NCI-H82 (cell line): ENCODE results near the gene CDC73.

Experiments
- DNase-seq: peaks from one replicate; lab custom pipeline; 2025; lab: John Stamatoyannopoulos, UW

CDC73 gene

DNA sequence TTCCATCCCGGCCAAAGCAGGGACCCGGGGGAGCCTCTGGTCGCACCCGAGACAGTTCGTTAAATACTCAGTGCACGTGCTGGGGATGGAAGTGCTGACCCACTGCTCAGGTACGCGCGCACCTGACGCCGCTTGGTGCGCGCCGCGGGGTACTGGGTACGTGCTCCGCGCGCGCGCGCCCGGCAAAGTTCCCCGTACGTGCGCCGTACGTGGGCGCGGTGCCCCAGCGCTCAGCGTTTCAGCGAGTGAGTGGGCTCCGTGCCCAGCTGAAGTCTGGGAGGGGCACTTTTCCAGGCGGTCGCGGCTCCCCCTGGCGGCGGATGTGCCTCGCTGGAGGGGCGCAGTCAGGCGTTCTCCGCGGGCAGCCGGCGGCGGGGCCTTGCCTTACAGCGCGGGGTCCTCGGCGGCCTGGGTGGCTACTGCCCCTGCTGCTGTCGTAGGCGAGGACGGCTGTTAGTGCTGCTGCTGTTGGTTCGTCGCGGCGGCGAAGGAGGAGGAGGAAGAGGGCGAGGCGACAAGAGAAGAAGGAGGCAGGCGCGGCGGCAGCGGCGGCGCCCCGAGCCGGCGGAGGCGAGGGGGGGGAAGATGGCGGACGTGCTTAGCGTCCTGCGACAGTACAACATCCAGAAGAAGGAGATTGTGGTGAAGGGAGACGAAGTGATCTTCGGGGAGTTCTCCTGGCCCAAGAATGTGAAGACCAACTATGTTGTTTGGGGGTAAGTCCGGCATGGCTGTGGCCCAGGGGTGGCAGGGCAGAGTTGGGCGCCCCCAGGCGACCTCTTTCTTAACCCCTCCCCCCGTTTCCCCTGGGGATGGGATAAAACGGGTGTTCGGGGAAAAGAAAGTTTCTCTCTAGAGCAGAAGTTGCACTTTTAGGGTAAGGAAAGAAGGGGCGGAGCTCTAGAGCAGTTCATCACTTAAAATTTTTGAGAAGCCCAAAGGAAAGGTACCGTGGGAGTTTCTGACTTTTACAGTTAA, at the start of gene CDC73:
CDC73 (plus strand) TSS at position 416 of the 978 bp plus-strand sequence; CDS start at position 586, 170 bp downstream.
- peak; percentile 98 for DNase-seq

- DNase-seq: no peak
Measured at GRCh38 chr1:193077991-193078390, 43.8 kb upstream of the CDC73 start.

- DNase-seq: no peak
Measured at GRCh38 chr1:193079187-193079586, 42.6 kb upstream of the CDC73 start.

DNA sequence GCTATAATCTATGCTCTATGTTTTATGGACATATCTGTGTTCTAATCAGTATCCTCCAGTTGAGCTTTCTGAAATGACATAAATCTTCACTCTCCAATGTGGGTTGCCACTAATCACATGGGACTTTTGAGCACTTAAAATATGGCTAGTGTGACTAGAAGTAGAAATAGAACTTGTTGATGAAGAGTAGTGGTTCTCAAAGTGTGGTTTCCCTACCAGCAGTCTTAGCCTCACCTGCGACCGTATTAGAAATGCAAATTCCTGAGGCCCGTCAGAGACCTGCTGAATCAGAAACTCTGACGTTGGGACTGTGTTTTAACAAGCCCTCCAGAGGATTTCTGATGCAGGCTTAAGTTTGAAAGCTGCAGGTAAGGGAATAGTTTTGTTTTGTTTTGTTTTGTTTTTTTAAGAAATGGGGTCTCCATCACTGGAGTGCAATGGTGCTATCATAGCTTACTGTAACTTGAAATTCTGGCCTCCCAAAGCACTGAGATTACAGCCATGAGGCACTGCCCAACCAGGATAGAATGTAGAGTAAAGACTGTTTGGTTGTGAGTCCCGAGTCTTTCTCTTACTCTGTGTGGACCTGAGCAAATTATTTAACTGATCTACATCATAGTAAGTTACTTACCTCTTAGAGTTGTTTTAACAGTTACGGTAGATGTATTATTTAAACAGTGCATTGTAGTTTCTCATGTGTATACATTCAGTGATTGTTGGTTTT, 38.3 kb upstream of the CDC73 start:
- DNase-seq: no peak

- no peak for DNase-seq
Measured at GRCh38 chr1:193085263-193085662, 36.6 kb upstream of the CDC73 start.

GRCh38 chr1:193086342-193086741, 35.5 kb upstream of the CDC73 start:
- DNase-seq: no peak

- no peak for DNase-seq
Measured at GRCh38 chr1:193087893-193088292, 33.9 kb upstream of the CDC73 start.

GRCh38 chr1:193090865-193091264, 31.0 kb upstream of the CDC73 start:
- no peak for DNase-seq

- no peak for DNase-seq
Measured at GRCh38 chr1:193094112-193094511, 27.7 kb upstream of the CDC73 start.

DNA sequence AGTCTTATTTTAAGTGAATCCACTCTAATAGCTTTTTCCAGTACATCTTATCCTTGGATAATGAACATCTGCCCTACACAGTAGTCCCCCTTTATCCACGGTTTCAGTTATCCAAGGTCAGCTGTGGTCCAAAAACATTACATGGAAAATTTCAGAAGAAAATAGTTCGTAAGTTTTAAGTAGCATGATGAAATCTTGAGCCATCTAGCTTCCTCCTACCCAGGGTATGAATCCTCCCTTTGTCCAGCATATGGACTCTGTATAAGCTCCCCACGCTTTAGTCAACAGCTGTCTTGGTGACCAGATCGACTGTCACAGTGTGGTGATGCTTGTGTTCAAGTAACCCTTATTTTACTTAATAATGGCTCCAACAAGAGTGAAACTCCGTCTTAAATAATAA, 19.2 kb upstream of the CDC73 start:
- peak; percentile 18 for DNase-seq

DNA sequence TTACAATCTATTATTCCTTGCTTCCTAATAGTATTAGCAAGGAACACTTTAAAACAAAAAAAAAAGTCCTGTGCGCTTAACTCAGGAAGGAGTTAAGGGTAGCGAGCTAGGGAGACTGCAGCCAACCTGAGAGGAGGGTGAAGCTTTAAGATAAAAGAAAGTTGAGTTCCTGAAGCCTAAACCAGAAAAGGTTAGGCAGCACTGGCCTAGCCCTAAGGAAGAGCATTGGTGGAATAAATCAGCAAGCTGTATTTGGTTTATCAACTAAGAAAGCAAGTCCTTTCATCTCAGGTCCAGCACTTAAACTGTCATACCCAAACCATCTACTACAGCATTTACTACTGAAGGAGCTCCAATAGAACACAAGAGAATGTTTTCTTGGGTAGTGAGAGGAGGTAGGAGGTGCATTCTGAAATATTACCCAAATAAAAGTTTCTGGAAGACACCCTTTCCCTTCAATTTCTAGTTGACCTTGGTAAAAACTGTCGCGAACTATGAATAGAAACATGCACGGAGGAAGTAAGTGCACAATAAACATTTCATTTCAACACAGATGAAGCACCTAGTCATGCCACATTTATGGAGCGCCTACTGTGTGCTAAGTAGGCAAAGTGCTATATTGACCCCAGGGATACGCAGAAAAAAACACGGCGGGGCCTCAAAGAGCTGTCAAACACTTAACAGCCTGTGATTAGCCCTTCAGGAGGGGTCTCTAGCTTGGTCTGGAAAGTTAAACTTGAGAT, 17.9 kb upstream of the CDC73 start:
- no peak for DNase-seq

- peak; percentile 58 for DNase-seq
Measured at GRCh38 chr1:193104502-193104906, 17.3 kb upstream of the CDC73 start.

DNA sequence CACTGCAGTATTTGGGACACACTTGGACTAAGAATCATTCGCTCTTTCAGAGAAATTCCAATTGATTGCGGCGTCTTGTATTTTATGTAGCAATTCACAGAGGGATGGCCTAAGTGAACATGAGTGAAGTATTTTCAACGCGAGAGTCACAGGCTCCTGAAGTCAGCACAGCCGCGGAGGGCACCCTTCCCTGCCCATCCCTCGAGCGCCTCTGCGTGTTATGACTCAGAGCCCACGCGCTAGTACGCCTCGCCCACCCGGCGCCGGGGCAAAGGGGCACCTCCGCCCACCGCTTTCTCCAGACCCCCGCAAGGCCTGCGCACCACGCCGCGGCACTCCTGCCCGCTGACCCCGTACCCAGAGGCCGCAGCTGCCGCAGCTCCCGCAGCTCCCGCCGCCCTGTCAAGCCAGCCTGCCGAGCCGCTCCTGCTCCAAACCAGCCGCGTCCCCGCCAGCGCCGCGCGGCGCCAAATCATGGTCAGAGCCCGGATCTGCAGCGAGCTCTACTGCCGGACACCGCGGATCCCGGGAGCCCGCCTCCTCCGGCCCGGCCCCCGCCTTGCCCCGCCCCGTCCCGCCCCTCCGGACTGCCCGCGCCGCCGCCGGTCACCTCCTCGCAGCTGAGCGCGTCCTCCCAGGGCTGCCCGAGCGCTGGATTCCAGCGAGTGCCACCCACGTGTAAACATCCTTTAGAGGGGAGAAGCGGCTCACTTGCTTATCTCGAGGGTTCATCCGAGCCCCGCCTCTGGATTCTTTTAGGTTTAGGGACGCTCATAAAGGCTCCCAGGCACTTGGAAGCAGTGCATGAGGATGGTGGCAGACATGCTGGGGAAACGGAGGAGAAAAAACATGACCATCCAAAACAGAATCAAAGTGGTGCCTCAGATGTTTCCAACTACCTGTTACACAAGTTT, 16.7 kb upstream of the CDC73 start, which contains the start of gene GLRX2:
GLRX2 (minus strand) TSS at position 508 of the 914 bp plus-strand sequence; CDS start at position 476, 32 bp downstream.
- DNase-seq: peak; percentile 93

GRCh38 chr1:193105821-193106177, 16.0 kb upstream of the CDC73 start:
- DNase-seq: peak; percentile 53

DNA sequence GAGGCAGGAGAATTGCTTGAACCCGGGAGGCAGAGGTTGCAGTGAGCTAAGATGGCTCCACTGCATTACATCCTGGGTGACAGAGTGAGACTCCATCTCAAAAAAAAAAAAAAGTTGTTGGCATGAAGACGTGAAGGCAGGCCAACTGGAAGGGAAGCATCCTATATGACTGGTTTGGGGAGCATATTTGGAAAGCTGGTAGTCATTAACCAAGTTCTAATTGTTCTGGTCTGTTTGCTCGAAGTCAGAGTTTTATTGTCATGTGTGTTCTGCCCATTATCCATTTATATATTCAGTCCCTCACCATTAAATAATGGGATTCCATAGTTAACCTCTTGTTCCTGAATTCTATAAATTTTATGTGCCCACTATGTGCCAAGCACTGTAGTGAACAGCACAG, 13.4 kb upstream of the CDC73 start:
- no peak for DNase-seq

- DNase-seq: no peak
Measured at GRCh38 chr1:193109619-193110018, 12.2 kb upstream of the CDC73 start.

GRCh38 chr1:193110246-193110645, 11.6 kb upstream of the CDC73 start:
- no peak for DNase-seq

DNA sequence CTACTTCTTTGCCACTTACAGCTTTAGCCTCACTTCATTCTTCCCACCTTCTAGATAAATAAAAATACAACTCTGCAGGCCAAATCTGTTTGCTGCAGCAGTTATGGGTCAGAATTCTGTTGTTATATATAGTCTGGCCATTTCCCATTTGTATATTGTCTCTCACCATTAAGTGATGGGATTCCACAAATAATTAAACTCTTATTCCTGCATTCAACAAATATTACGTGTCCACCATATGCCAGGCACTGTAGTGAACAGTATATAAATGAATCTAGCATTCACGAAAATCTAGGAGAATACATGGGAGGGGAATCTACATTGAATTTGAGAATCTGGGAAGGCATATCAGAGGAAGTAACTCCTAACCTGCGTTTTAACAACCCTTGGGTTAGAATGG, 11.0 kb upstream of the CDC73 start:
- DNase-seq: no peak

DNA sequence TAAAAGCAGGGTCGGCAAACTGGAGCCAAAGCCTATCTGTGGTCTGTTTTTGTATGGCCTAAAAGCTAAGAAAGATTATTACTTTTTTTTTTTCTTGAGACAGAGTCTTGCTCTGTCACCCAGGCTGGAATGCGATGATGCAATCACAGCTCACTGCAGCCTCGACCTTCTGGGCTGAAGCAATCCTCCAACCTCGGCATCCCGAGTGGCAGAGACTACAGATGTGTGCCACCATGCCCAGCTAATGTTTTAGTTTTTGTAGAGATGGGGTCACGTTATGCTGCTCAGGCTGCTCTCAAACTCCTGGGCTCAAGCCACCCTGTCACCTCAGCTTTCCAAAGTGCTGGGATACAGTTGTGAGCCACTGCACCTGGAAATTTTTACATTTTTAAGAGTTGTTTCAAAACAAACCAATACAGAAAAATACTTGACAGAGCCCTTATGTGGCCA, 10.2 kb upstream of the CDC73 start:
- no peak for DNase-seq

GRCh38 chr1:193113258-193113991, 8.4 kb upstream of the CDC73 start:
- DNase-seq: no peak

DNA sequence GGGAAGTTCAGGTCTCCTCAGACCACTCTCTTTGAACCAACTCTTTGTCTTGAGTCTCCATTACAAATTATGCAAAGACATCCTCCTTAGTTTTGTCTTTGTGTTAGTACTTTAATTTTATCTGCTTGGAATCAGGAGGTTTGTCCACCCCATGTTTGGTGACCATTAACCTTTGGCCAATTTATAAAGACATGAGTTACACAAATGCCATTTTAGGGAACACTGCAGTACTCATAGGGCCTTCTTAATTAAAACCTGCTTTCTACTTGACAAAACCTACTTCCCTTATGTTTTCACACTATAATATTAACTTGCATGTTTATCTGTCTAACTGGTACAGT, 7.9 kb upstream of the CDC73 start:
- no peak for DNase-seq
